Liver (tissue), 9 donors: ENCODE data around the gene SNX17. TPM values are rescaled to one million over a fixed set of nuclear protein-coding genes. Genes with fewer than 3 reads are reported as not detected.

Source experiments
- DNase-seq: peaks from one replicate; pipeline ENCODE4 v3.0.0-alpha.2; 2017; ENCODE audit warnings: low spot score
- H3K27ac ChIP-seq, 2 donors: one replicate each; pipeline ENCODE4 v1.7.0; 2013; ENCODE audit warnings: inconsistent platforms in 2 of 2, low read length in 2 of 2, control low read depth in 1 of 2, low read depth in 1 of 2, mild to moderate bottlenecking in 1 of 2
- H3K27me3 ChIP-seq, 4 donors: one replicate each; pipeline versions ENCODE4 v1.6.1 to v1.7.0; 2013; ENCODE audit warnings: low read length in 3 of 4, inconsistent platforms in 1 of 4, mild to moderate bottlenecking in 1 of 4, moderate library complexity in 1 of 4; ENCODE audit not compliant: control insufficient read depth in 4 of 4, insufficient read depth in 4 of 4
- H3K36me3 ChIP-seq, 4 donors: one replicate each; pipeline versions ENCODE4 v1.6.1 to v1.7.0; 2013; ENCODE audit warnings: low read length in 3 of 4, mild to moderate bottlenecking in 3 of 4, low read depth in 1 of 4, moderate library complexity in 1 of 4; ENCODE audit not compliant: control insufficient read depth in 4 of 4, insufficient read depth in 3 of 4
- H3K4me1 ChIP-seq, 4 donors: one replicate each; pipeline versions ENCODE4 v1.6.1 to v1.7.0; 2013; ENCODE audit warnings: low read length in 3 of 4, mild to moderate bottlenecking in 3 of 4, moderate library complexity in 1 of 4; ENCODE audit not compliant: control insufficient read depth in 4 of 4, insufficient read depth in 4 of 4
- H3K4me3 ChIP-seq, 3 donors: one replicate each; pipeline versions ENCODE4 v1.6.1 to v1.7.0; 2013; ENCODE audit warnings: low read length in 3 of 3, control low read depth in 1 of 3, low read depth in 1 of 3, mild to moderate bottlenecking in 1 of 3
- H3K9ac ChIP-seq, 2 donors: one replicate each; pipeline ENCODE4 v1.7.0; 2013; ENCODE audit warnings: low read length in 2 of 2, mild to moderate bottlenecking in 2 of 2, moderate library complexity in 2 of 2, control low read depth in 1 of 2, low read depth in 1 of 2
- H3K9me3 ChIP-seq, 4 donors: one replicate each; pipeline versions ENCODE4 v1.6.1 to v1.7.0; 2013; ENCODE audit warnings: low read length in 3 of 4; ENCODE audit not compliant: control insufficient read depth in 4 of 4
- EGR1 ChIP-seq, 2 donors: IDR thresholded peaks; 2 replicates each; pipeline ENCODE4 v1.6.1; 2016 to 2018; ENCODE audit warnings: antibody characterized with exemption in 2 of 2, low read depth in 2 of 2
- FOXA1 ChIP-seq: IDR thresholded peaks from 2 replicates; pipeline ENCODE4 v1.6.1; 2016; ENCODE audit warnings: antibody characterized with exemption
- FOXA2 ChIP-seq: IDR thresholded peaks from 2 replicates; pipeline ENCODE4 v1.6.1; 2016; ENCODE audit warnings: antibody characterized with exemption
- HNF4G ChIP-seq: IDR thresholded peaks from 2 replicates; pipeline ENCODE4 v1.6.1; 2016; ENCODE audit warnings: antibody characterized with exemption
- JUND ChIP-seq, 2 donors: IDR thresholded peaks; 2 replicates each; pipeline ENCODE4 v1.6.1; 2016; ENCODE audit warnings: antibody characterized with exemption in 2 of 2
- NR2F2 ChIP-seq: IDR thresholded peaks from 2 replicates; pipeline ENCODE4 v1.6.1; 2016; ENCODE audit warnings: antibody characterized with exemption
- RAD21 ChIP-seq, 2 donors: IDR thresholded peaks; 2 replicates each; pipeline ENCODE4 v1.6.1; 2016; ENCODE audit warnings: antibody characterized with exemption in 2 of 2, mild to moderate bottlenecking in 2 of 2
- RXRA ChIP-seq, 2 donors: IDR thresholded peaks; 2 replicates each; pipeline ENCODE4 v1.6.1; 2017 to 2018; ENCODE audit warnings: antibody characterized with exemption in 2 of 2, mild to moderate bottlenecking in 1 of 2
- SP1 ChIP-seq: IDR thresholded peaks from 2 replicates; pipeline ENCODE4 v1.6.1; 2018; ENCODE audit warnings: antibody characterized with exemption, mild to moderate bottlenecking
- TAF1 ChIP-seq: conservative IDR thresholded peaks from 2 replicates; pipeline ENCODE4 v1.6.1; 2016; ENCODE audit warnings: antibody characterized with exemption, mild to moderate bottlenecking
- YY1 ChIP-seq: IDR thresholded peaks from 2 replicates; pipeline ENCODE4 v1.6.1; 2016; ENCODE audit warnings: antibody characterized with exemption, mild to moderate bottlenecking
- WGBS: extraction: QIAGEN DNeasy Blood & Tissue Kit; methylation state at CpG from one replicate; pipeline ENCODE4 v1.1.7; 2013; 5-methylcytosine and 5-hydroxymethylcytosine counted together
- polyA plus RNA-seq, 2 donors: library from polyadenylated mRNA; stranded (reverse) in 1 of 2; unstranded in 1 of 2; fragments of 200-250 nt in 1 of 2; fragments of >200 nt in 1 of 2; fragmentation: Nextera tagmentation in 1 of 2; extraction: Ambion mirVana in 1 of 2; gene quantifications; one replicate each; pipeline versions ENCODE4 v1.2.1 to v1.2.3, GENCODE V29; 2013 to 2015
- total RNA-seq, 2 donors: library from RNA; depleted of rRNA; stranded (reverse); fragments of >200 nt; gene quantifications; one replicate each; pipeline ENCODE4 v1.2.3, GENCODE V29; 2014
- TF ChIP-seq, protein P1 (sequence below): IDR thresholded peaks from 2 replicates; pipeline ENCODE4 v1.6.1; 2016; ENCODE audit warnings: antibody characterized with exemption, mild to moderate bottlenecking
- TF ChIP-seq, protein P2 (sequence below): IDR thresholded peaks from 2 replicates; pipeline ENCODE4 v1.6.1; 2016; ENCODE audit warnings: antibody characterized with exemption
- TF ChIP-seq, protein P3 (sequence below): IDR thresholded peaks from 2 replicates; pipeline ENCODE4 v1.6.1; 2016; ENCODE audit warnings: antibody characterized with exemption
- TF ChIP-seq, protein P4 (sequence below): IDR thresholded peaks from 2 replicates; pipeline ENCODE4 v1.6.1; 2016; ENCODE audit warnings: antibody characterized with exemption
- TF ChIP-seq, protein P5 (sequence below): fragments of 150-350 bp; IDR thresholded peaks from 2 replicates; pipeline ENCODE4 v1.5.1; 2017; ENCODE audit warnings: improper control_type of control experiment, low read depth, low read length; ENCODE audit not compliant: missing input control
- donor health status: healthy.
- donor health status: healthy.
- donor health status: healthy.
- donor health status: healthy.
- donor health status: healthy.

SNX17 gene
- total and polyA plus RNA-seq, 4 donors: 53.7 to 65.3 (median 59.1) TPM

DNA sequence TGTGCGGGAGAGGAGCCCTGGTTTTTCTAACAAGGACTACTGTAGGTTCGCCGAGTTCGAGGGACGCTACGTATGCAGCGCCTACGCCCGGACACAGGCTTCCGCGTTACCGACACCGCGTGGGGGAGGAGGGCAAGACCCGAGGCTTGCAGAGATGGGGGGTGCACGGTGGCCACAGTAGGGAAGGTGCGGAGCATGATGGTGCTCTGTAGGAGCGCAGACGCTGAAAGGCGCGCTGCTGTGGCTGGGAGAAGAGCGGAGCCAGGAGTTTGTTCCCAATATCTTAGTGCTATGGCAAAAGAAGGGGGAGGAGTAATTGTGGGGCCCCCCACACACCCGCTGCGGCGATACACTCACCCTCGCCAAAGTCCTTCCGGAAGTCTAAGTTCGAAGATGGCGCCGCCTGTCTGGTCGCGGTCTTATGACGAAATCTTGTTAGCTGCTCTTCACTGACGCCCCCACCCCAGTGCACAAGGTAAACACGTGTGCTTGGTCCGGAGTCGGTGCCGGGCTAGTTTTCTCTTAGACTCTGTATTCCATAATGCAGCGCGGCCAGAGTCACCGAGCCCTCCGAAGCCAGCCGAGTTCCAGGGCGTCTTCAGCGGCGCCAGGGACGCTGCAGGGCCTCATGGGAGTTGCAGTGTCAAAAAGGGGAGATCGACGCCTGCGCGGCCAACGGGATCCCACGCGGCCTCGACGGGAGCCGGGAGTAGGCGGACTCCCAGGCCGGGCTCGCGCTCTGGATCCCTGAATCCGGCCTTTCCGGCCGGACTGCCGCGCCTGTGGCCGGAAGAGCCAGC lies 13.8 kb upstream of the SNX17 start, which contains the start of gene GTF3C2 (continued):
- TF ChIP-seq, protein P1, sequence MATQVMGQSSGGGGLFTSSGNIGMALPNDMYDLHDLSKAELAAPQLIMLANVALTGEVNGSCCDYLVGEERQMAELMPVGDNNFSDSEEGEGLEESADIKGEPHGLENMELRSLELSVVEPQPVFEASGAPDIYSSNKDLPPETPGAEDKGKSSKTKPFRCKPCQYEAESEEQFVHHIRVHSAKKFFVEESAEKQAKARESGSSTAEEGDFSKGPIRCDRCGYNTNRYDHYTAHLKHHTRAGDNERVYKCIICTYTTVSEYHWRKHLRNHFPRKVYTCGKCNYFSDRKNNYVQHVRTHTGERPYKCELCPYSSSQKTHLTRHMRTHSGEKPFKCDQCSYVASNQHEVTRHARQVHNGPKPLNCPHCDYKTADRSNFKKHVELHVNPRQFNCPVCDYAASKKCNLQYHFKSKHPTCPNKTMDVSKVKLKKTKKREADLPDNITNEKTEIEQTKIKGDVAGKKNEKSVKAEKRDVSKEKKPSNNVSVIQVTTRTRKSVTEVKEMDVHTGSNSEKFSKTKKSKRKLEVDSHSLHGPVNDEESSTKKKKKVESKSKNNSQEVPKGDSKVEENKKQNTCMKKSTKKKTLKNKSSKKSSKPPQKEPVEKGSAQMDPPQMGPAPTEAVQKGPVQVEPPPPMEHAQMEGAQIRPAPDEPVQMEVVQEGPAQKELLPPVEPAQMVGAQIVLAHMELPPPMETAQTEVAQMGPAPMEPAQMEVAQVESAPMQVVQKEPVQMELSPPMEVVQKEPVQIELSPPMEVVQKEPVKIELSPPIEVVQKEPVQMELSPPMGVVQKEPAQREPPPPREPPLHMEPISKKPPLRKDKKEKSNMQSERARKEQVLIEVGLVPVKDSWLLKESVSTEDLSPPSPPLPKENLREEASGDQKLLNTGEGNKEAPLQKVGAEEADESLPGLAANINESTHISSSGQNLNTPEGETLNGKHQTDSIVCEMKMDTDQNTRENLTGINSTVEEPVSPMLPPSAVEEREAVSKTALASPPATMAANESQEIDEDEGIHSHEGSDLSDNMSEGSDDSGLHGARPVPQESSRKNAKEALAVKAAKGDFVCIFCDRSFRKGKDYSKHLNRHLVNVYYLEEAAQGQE: peak; percentile 79
- no peak for TF ChIP-seq TAF1
- peak; percentile 17 for TF ChIP-seq FOXA1
- TF ChIP-seq, protein P2, sequence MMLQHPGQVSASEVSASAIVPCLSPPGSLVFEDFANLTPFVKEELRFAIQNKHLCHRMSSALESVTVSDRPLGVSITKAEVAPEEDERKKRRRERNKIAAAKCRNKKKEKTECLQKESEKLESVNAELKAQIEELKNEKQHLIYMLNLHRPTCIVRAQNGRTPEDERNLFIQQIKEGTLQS: peak; percentile 24
- TF ChIP-seq, protein P3, sequence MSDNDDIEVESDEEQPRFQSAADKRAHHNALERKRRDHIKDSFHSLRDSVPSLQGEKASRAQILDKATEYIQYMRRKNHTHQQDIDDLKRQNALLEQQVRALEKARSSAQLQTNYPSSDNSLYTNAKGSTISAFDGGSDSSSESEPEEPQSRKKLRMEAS: peak; percentile 98
- TF ChIP-seq JUND (IDR thresholded peaks at IDR 0.05): peak; percentile 16 to 45
- TF ChIP-seq EGR1 (IDR thresholded peaks at IDR 0.05; ENCODE audit: low read depth in 2 of 2): peak in 1 of 2 donors; percentile 65
- no peak for TF ChIP-seq HNF4G
- peak; percentile 98 for TF ChIP-seq YY1
- peak; percentile 72 for TF ChIP-seq SP1
- TF ChIP-seq RAD21 (IDR thresholded peaks at IDR 0.05): peak; percentile 27 to 32
- TF ChIP-seq RXRA (IDR thresholded peaks at IDR 0.05): peak; percentile 50 to 63

DNA sequence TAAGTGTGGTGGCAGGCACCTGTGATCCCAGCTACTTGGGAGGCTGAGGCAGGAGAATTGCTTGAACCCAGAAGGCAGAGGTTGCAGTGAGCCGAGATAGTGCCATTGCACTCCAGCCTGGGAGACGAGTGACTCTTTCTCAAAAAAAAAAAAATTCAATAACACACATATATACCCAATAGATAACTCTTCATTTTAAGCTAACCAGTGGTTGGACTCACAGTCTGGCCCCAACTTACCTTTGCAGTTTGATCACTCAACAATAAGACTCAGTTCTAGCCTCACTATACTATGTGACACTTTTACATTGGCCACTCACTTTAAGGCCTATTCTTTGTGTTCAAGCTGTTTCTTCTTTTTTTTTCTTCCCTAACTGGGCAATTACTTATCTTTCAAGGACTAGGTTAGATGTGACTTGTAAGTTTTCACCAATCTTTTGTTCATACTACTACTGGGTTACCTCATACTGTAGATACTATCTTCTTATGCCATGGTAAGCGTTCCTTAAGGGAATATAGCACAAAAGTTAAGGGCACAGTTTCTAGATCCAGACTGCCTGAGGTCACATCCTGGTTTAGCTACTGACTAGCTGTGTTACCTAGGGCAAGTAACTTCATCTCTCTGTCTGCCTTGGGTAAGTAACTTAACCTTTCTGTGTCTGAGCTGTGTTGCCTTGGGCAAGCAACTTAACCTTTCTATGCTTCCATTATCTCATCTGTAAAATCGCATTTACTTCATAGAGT lies 7.6 kb upstream of the SNX17 start:
- H3K36me3 ChIP-seq: peaks cover 4 to 41% (median 29%) of the 10 kb centered on the region in 4 donors
- 95% methylated on average over 4 of the region's 4 CpGs for WGBS
- peaks cover 1 to 6% (median 2%) of the 10 kb centered on the region in 4 donors for H3K4me1 ChIP-seq
- H3K4me3 ChIP-seq: no peak overlapping the region
- H3K27ac ChIP-seq: no peak overlapping the region
- H3K9ac ChIP-seq: no peak overlapping the region
- no peaks in the 10 kb centered on the region for H3K9me3 ChIP-seq
- TF ChIP-seq NR2F2 (no peak), JUND (IDR thresholded peaks at IDR 0.05) (no peak), HNF4G (no peak), SP1 (no peak), TAF1 (no peak), FOXA2 (no peak)
- TF ChIP-seq, protein P2: no peak
- TF ChIP-seq, protein P4, sequence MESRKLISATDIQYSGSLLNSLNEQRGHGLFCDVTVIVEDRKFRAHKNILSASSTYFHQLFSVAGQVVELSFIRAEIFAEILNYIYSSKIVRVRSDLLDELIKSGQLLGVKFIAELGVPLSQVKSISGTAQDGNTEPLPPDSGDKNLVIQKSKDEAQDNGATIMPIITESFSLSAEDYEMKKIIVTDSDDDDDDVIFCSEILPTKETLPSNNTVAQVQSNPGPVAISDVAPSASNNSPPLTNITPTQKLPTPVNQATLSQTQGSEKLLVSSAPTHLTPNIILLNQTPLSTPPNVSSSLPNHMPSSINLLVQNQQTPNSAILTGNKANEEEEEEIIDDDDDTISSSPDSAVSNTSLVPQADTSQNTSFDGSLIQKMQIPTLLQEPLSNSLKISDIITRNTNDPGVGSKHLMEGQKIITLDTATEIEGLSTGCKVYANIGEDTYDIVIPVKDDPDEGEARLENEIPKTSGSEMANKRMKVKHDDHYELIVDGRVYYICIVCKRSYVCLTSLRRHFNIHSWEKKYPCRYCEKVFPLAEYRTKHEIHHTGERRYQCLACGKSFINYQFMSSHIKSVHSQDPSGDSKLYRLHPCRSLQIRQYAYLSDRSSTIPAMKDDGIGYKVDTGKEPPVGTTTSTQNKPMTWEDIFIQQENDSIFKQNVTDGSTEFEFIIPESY: no peak
- TF ChIP-seq, protein P5, sequence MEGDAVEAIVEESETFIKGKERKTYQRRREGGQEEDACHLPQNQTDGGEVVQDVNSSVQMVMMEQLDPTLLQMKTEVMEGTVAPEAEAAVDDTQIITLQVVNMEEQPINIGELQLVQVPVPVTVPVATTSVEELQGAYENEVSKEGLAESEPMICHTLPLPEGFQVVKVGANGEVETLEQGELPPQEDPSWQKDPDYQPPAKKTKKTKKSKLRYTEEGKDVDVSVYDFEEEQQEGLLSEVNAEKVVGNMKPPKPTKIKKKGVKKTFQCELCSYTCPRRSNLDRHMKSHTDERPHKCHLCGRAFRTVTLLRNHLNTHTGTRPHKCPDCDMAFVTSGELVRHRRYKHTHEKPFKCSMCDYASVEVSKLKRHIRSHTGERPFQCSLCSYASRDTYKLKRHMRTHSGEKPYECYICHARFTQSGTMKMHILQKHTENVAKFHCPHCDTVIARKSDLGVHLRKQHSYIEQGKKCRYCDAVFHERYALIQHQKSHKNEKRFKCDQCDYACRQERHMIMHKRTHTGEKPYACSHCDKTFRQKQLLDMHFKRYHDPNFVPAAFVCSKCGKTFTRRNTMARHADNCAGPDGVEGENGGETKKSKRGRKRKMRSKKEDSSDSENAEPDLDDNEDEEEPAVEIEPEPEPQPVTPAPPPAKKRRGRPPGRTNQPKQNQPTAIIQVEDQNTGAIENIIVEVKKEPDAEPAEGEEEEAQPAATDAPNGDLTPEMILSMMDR: no peak
- TF ChIP-seq, protein P3: no peak
- H3K27me3 ChIP-seq: no peaks in the 10 kb centered on the region
- DNase-seq: no peak
